ENCODE measurements around the gene AEBP2. TPM values are rescaled to one million over a fixed set of nuclear protein-coding genes. Genes with fewer than 3 reads are reported as not detected.

The AEBP2 gene
- total and polyA plus RNA-seq, 2 of the 8 experiments (the other 6 are each of a cell fraction or from before 2014, with no cell fraction given) = 13.6 to 61.4 TPM

DNA sequence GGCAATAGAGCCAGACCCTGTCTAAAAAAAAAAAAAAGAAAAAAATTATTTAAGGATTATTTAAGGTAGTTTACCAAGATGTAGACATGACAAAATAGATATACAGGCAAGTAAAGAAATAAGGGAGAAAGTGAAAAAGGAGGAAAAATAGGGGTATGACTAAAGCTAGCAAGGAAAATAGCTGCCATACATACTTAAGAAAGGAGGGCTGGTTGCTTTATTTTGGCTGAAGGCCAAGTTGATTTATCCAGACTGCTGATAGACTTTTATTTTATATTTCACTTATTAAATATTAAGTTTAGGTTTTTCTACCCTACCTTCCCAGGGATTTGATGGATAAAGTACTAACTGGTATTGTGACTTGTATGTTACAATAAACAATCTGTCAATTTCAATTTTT is 8.3 kb upstream of the AEBP2 start:
- Histone ChIP-seq H3K9me3 (ENCODE audit: insufficient read depth in 2 of 2, low read depth in 1 of 2, low read length in 1 of 2) (peaks cover 0 to 4% of the 10 kb centered on the region in 2 experiments; a peak in 2 of 4 replicates), H2AFZ (ENCODE audit: low read length) (no peak overlapping the region), H2BK120ac (replicated peaks; ENCODE audit: low read depth, low read length) (peak overlapping the region; percentile 95), H2BK20ac (ENCODE audit: low read length) (no peak overlapping the region), H3K23me2 (ENCODE audit: low read depth, low read length) (no peaks in the 10 kb centered on the region), H3K4me2 (ENCODE audit: insufficient read depth in 1 of 2, low read depth in 2 of 2, low read length in 2 of 2) (no peak overlapping the region), H3K27ac (ENCODE audit: low read depth, low read length) (no peak overlapping the region), H2AK5ac (ENCODE audit: low read depth, low read length) (no peak overlapping the region), H2BK12ac (ENCODE audit: low read depth, low read length) (no peak overlapping the region), H3K23ac (ENCODE audit: insufficient read length) (no peak overlapping the region), H3K4me1 (replicated peaks in 1 of 4; ENCODE audit: control insufficient read depth in 3 of 4, insufficient read depth in 4 of 4, low read length in 3 of 4) (peaks cover 0 to 5% (median 4%) of the 10 kb centered on the region in 4 experiments; a peak in 3 of 7 replicates), H3K36me3 (ENCODE audit: control insufficient read depth in 2 of 4, insufficient read depth in 4 of 4, low read length in 3 of 4) (no peaks in the 10 kb centered on the region), H3K9ac (replicated peaks in 1 of 4; ENCODE audit: extremely low read depth in 1 of 4, low read depth in 3 of 4, low read length in 3 of 4) (no peak overlapping the region), H3K56ac (replicated peaks; ENCODE audit: insufficient read length, low read depth, low read length) (no peak overlapping the region), H3K18ac (ENCODE audit: extremely low read depth, low read length) (no peak overlapping the region; the same call in 1 of the 2 replicates), H3K14ac (ENCODE audit: insufficient read length) (no peak overlapping the region), H3K27me3 (replicated peaks in 1 of 4; ENCODE audit: control insufficient read depth in 3 of 4, extremely low read depth in 1 of 4, insufficient read depth in 3 of 4, low read length in 3 of 4) (no peaks in the 10 kb centered on the region), H2BK15ac (ENCODE audit: low read length) (no peak overlapping the region), H2BK5ac (ENCODE audit: low read depth, low read length) (no peak overlapping the region), H4K91ac (replicated peaks; ENCODE audit: insufficient read length, low read length) (peak overlapping the region; percentile 74), H3K4me3 (ENCODE audit: extremely low read depth in 1 of 4, insufficient read depth in 2 of 4, low read depth in 3 of 4, low read length in 4 of 4) (no peak overlapping the region), H4K8ac (ENCODE audit: extremely low read depth, insufficient read depth, low read length) (no peak overlapping the region), H3K4ac (replicated peaks; ENCODE audit: insufficient read length, low read depth, low read length) (no peak overlapping the region), H4K5ac (ENCODE audit: insufficient read length, low read depth, low read length) (no peak overlapping the region), H4K20me1 (replicated peaks in 1 of 2; ENCODE audit: control insufficient read depth in 1 of 2, insufficient read depth in 2 of 2, low read length in 2 of 2) (no peaks in the 10 kb centered on the region), H3K79me2 (ENCODE audit: control insufficient read depth in 1 of 2, insufficient read depth in 2 of 2, low read length in 2 of 2) (no peaks in the 10 kb centered on the region), H3K79me1 (ENCODE audit: low read depth, low read length) (no peaks in the 10 kb centered on the region)
- TF ChIP-seq, protein P1, sequence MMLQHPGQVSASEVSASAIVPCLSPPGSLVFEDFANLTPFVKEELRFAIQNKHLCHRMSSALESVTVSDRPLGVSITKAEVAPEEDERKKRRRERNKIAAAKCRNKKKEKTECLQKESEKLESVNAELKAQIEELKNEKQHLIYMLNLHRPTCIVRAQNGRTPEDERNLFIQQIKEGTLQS (IDR thresholded peaks at IDR 0.05; ENCODE audit: insufficient read depth, low read depth, low read length) = no peak
- no peak for TF ChIP-seq JUN (IDR thresholded peaks at IDR 0.05; ENCODE audit: low read depth, low read length)
- TF ChIP-seq, protein P2, sequence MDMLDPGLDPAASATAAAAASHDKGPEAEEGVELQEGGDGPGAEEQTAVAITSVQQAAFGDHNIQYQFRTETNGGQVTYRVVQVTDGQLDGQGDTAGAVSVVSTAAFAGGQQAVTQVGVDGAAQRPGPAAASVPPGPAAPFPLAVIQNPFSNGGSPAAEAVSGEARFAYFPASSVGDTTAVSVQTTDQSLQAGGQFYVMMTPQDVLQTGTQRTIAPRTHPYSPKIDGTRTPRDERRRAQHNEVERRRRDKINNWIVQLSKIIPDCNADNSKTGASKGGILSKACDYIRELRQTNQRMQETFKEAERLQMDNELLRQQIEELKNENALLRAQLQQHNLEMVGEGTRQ (IDR thresholded peaks at IDR 0.05; ENCODE audit: low read length) = no peak
- TF ChIP-seq HDAC2 (IDR thresholded peaks at IDR 0.05; ENCODE audit: borderline replicate concordance in 1 of 2, low read depth in 2 of 2, low read length in 2 of 2) = no peak
- no peak for TF ChIP-seq NRF1 (IDR thresholded peaks at IDR 0.05; ENCODE audit: low read depth, low read length)
- TF ChIP-seq SAP30 (IDR thresholded peaks at IDR 0.05; ENCODE audit: insufficient read depth, insufficient replicate concordance, low read length) = no peak
- no peak for TF ChIP-seq CREB1 (IDR thresholded peaks at IDR 0.05)
- no peak for TF ChIP-seq HDAC6 (IDR thresholded peaks at IDR 0.05; ENCODE audit: low read depth, low read length)
- no peak for TF ChIP-seq CHD2 (IDR thresholded peaks at IDR 0.05; ENCODE audit: low read length)
- no peak for DNase-seq (ENCODE audit: low read depth in 1 of 2, low spot score in 2 of 2)
- no peak for FAIRE-seq
- ChIA-PET CTCF (ENCODE audit: partially characterized antibody) (interaction anchor here (0.6 to 1.3 kb wide), 2 partner anchors 29 to 43 kb away, joined by 3 read pairs; no protein-coding TSS in a partner anchor), POLR2A (ENCODE audit: partially characterized antibody) (no interaction called here)

All from H1 (cell line).